Measurements from ENCODE around the gene CAMTA1.

CAMTA1 gene

GRCh38 chr1:7014640-7014930 is 229.3 kb downstream of the CAMTA1 start:
- Histone ChIP-seq H3K9me2 (replicated peaks; ENCODE audit: insufficient read depth, low read length) (no peaks in the 10 kb centered on the region), H2AFZ (ENCODE audit: low read depth, low read length, severe bottlenecking) (no peak overlapping the region), H3K27me3 (ENCODE audit: low read length) (no peaks in the 10 kb centered on the region), H3K79me2 (ENCODE audit: insufficient read depth, low read length) (no peaks in the 10 kb centered on the region), H3K9ac (ENCODE audit: low read length) (no peak overlapping the region), H3K27ac (ENCODE audit: low read depth, low read length) (no peak overlapping the region), H3K9me3 (ENCODE audit: insufficient read depth, low read length) (no peaks in the 10 kb centered on the region), H3K4me2 (ENCODE audit: low read depth, low read length, poor library complexity, severe bottlenecking) (no peak overlapping the region), H4K20me1 (ENCODE audit: low read depth, low read length) (no peaks in the 10 kb centered on the region), H3K36me3 (ENCODE audit: low read length) (no peaks in the 10 kb centered on the region), H3K4me3 (ENCODE audit: insufficient read depth, low read length, poor library complexity, severe bottlenecking) (no peak overlapping the region), H3F3A (ENCODE audit: insufficient read depth) (no peaks in the 10 kb centered on the region)
- TF ChIP-seq CTCF (IDR thresholded peaks at IDR 0.05; ENCODE audit: insufficient read depth, low read length, poor library complexity, severe bottlenecking) (no peak), EZH2phosphoT487 (conservative IDR thresholded peaks at IDR 0.05; ENCODE audit: low read length) (no peak)

- Histone ChIP-seq H2AFZ (ENCODE audit: low read depth, low read length, severe bottlenecking) (no peak overlapping the region), H3K36me3 (ENCODE audit: low read length) (no peaks in the 10 kb centered on the region), H3K27ac (ENCODE audit: low read depth, low read length) (no peak overlapping the region), H3K4me3 (ENCODE audit: insufficient read depth, low read length, poor library complexity, severe bottlenecking) (no peak overlapping the region), H3K79me2 (ENCODE audit: insufficient read depth, low read length) (no peaks in the 10 kb centered on the region), H3K9ac (ENCODE audit: low read length) (no peak overlapping the region), H4K20me1 (ENCODE audit: low read depth, low read length) (no peaks in the 10 kb centered on the region), H3K9me2 (replicated peaks; ENCODE audit: insufficient read depth, low read length) (no peaks in the 10 kb centered on the region), H3K4me2 (ENCODE audit: low read depth, low read length, poor library complexity, severe bottlenecking) (no peak overlapping the region), H3F3A (ENCODE audit: insufficient read depth) (no peaks in the 10 kb centered on the region), H3K9me3 (ENCODE audit: insufficient read depth, low read length) (no peaks in the 10 kb centered on the region), H3K27me3 (ENCODE audit: low read length) (no peaks in the 10 kb centered on the region)
- TF ChIP-seq CTCF (IDR thresholded peaks at IDR 0.05; ENCODE audit: insufficient read depth, low read length, poor library complexity, severe bottlenecking): no peak
- TF ChIP-seq EZH2phosphoT487 (conservative IDR thresholded peaks at IDR 0.05; ENCODE audit: low read length): no peak
Measured at GRCh38 chr1:7015022-7015421, 229.8 kb downstream of the CAMTA1 start.

GRCh38 chr1:7018351-7018750 is 233.1 kb downstream of the CAMTA1 start:
- no peak overlapping the region for H3K4me2 ChIP-seq (ENCODE audit: low read depth, low read length, poor library complexity, severe bottlenecking)
- no peak overlapping the region for H2AFZ ChIP-seq (ENCODE audit: low read depth, low read length, severe bottlenecking)
- no peaks in the 10 kb centered on the region for H3F3A ChIP-seq (ENCODE audit: insufficient read depth)
- H3K36me3 ChIP-seq (ENCODE audit: low read length): no peaks in the 10 kb centered on the region
- H3K4me3 ChIP-seq (ENCODE audit: insufficient read depth, low read length, poor library complexity, severe bottlenecking): no peak overlapping the region
- H4K20me1 ChIP-seq (ENCODE audit: low read depth, low read length): no peaks in the 10 kb centered on the region
- TF ChIP-seq CTCF (IDR thresholded peaks at IDR 0.05; ENCODE audit: insufficient read depth, low read length, poor library complexity, severe bottlenecking): no peak
- no peak for TF ChIP-seq EZH2phosphoT487 (conservative IDR thresholded peaks at IDR 0.05; ENCODE audit: low read length)
- no peak overlapping the region for H3K27ac ChIP-seq (ENCODE audit: low read depth, low read length)
- H3K27me3 ChIP-seq (ENCODE audit: low read length): no peaks in the 10 kb centered on the region
- no peak overlapping the region for H3K9ac ChIP-seq (ENCODE audit: low read length)
- H3K9me2 ChIP-seq (replicated peaks; ENCODE audit: insufficient read depth, low read length): no peaks in the 10 kb centered on the region
- no peaks in the 10 kb centered on the region for H3K79me2 ChIP-seq (ENCODE audit: insufficient read depth, low read length)
- no peaks in the 10 kb centered on the region for H3K9me3 ChIP-seq (ENCODE audit: insufficient read depth, low read length)

GRCh38 chr1:7018826-7019225 is 233.6 kb downstream of the CAMTA1 start:
- Histone ChIP-seq H3K9me3 (ENCODE audit: insufficient read depth, low read length) (no peaks in the 10 kb centered on the region), H3K79me2 (ENCODE audit: insufficient read depth, low read length) (no peaks in the 10 kb centered on the region), H3K9me2 (replicated peaks; ENCODE audit: insufficient read depth, low read length) (no peaks in the 10 kb centered on the region), H3K9ac (ENCODE audit: low read length) (no peak overlapping the region), H3K4me3 (ENCODE audit: insufficient read depth, low read length, poor library complexity, severe bottlenecking) (no peak overlapping the region), H3K27ac (ENCODE audit: low read depth, low read length) (no peak overlapping the region), H3K36me3 (ENCODE audit: low read length) (no peaks in the 10 kb centered on the region), H2AFZ (ENCODE audit: low read depth, low read length, severe bottlenecking) (no peak overlapping the region), H3F3A (ENCODE audit: insufficient read depth) (no peaks in the 10 kb centered on the region), H4K20me1 (ENCODE audit: low read depth, low read length) (no peaks in the 10 kb centered on the region), H3K4me2 (ENCODE audit: low read depth, low read length, poor library complexity, severe bottlenecking) (no peak overlapping the region), H3K27me3 (ENCODE audit: low read length) (no peaks in the 10 kb centered on the region)
- TF ChIP-seq CTCF (IDR thresholded peaks at IDR 0.05; ENCODE audit: insufficient read depth, low read length, poor library complexity, severe bottlenecking): no peak
- TF ChIP-seq EZH2phosphoT487 (conservative IDR thresholded peaks at IDR 0.05; ENCODE audit: low read length): no peak

Data from SU-DHL-6 (cell line).